ENCODE data around the gene FOXN3. TPM values are rescaled to one million over a fixed set of nuclear protein-coding genes. Genes with fewer than 3 reads are reported as not detected.

Gene FOXN3
- total RNA-seq, 1 donor from 2014 or later = 122 TPM

GRCh38 chr14:89123215-89123614 is 293.8 kb downstream of the FOXN3 start:
- DNase-seq (ENCODE audit: low read depth) = no peak
- H3K9me3 Mint-ChIP-seq (ENCODE audit: unreplicated experiment) = peaks cover 7% of the 10 kb centered on the region

DNA sequence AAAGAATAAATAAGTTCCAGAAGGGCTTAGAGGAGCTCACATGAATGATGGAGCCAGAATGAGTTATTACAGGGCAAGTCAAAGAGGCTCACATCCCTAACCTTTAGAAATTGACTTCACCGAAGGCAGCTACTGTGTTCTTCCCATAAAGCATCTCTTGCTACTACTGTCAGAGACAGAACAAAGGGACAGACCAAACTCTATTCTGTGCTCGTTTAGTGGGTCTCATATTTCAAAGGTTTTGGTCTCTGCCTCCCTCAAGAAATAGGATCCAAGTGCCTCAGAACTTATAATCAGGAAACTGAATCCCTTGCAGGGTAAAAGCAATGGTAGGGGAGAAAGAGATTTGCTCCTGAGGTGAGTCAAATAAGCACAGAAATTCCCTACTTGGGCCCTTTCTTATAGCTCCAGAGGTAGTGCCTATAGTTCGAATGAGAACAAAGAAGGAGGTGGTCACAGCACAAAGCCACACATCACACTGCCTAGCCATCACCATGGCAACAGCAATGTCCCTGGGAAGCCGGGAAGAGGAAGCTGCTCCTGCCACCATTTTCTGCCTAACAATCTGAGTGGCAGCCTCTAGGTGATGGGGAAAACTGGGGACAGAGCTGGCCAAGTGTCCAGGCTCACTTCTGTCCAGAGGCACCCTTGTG is 294.9 kb downstream of the FOXN3 start:
- H3K79me2 ChIP-seq (ENCODE audit: insufficient read depth, low read length) = no peaks in the 10 kb centered on the region
- FAIRE-seq = no peak
- no peak overlapping the region for H3K4me2 ChIP-seq (ENCODE audit: low read length)
- H2AFZ ChIP-seq (ENCODE audit: low read depth, low read length) = no peak overlapping the region
- Mint-ChIP-seq H3K4me3 (ENCODE audit: unreplicated experiment) (no peak overlapping the region), H3K9me3 (ENCODE audit: unreplicated experiment) (peaks cover 7% of the 10 kb centered on the region), H3K27me3 (ENCODE audit: low read depth, unreplicated experiment) (peaks cover 39% of the 10 kb centered on the region), H3K4me1 (ENCODE audit: low read depth, unreplicated experiment) (no peaks in the 10 kb centered on the region), H3K27ac (ENCODE audit: unreplicated experiment) (no peak overlapping the region), H3K36me3 (ENCODE audit: low read depth, unreplicated experiment) (peaks cover 2% of the 10 kb centered on the region)
- H3K4me3 ChIP-seq (ENCODE audit: insufficient read depth, low read depth, low read length) = no peak overlapping the region
- no peaks in the 10 kb centered on the region for H3K36me3 ChIP-seq (ENCODE audit: insufficient read depth, low read length)
- no peaks in the 10 kb centered on the region for H4K20me1 ChIP-seq (ENCODE audit: insufficient read depth, low read length)
- H3K9me3 ChIP-seq (ENCODE audit: insufficient read depth, low read depth, low read length) = no peaks in the 10 kb centered on the region
- H3K9ac ChIP-seq (ENCODE audit: low read length) = no peak overlapping the region
- H3K27ac ChIP-seq (ENCODE audit: low read depth, low read length) = no peak overlapping the region
- DNase-seq (ENCODE audit: low read depth) = no peak
- TF ChIP-seq EZH2 (IDR thresholded peaks at IDR 0.05; ENCODE audit: insufficient read depth, low read length) (no peak), CTCF (IDR thresholded peaks at IDR 0.05; ENCODE audit: insufficient read depth, low read depth, low read length) (no peak)
- peaks cover 4% of the 10 kb centered on the region for H3K27me3 ChIP-seq (ENCODE audit: insufficient read depth, low read length)
- no peaks in the 10 kb centered on the region for H3K4me1 ChIP-seq (ENCODE audit: insufficient read depth, low read length)

More at GRCh38 chr14:89123215-89123614, 293.8 kb downstream of the FOXN3 start:
- Mint-ChIP-seq H3K36me3 (ENCODE audit: low read depth, unreplicated experiment) (no peaks in the 10 kb centered on the region), H3K4me1 (ENCODE audit: low read depth, unreplicated experiment) (no peaks in the 10 kb centered on the region), H3K27me3 (ENCODE audit: low read depth, unreplicated experiment) (peaks cover 36% of the 10 kb centered on the region), H3K4me3 (ENCODE audit: unreplicated experiment) (no peak overlapping the region), H3K27ac (ENCODE audit: unreplicated experiment) (no peak overlapping the region)
- Histone ChIP-seq H3K4me2 (ENCODE audit: low read length) (no peak overlapping the region), H3K79me2 (ENCODE audit: insufficient read depth, low read length) (no peaks in the 10 kb centered on the region), H3K9me3 (ENCODE audit: insufficient read depth, low read depth, low read length) (no peaks in the 10 kb centered on the region), H4K20me1 (ENCODE audit: insufficient read depth, low read length) (no peaks in the 10 kb centered on the region), H3K4me1 (ENCODE audit: insufficient read depth, low read length) (no peaks in the 10 kb centered on the region), H3K36me3 (ENCODE audit: insufficient read depth, low read length) (no peaks in the 10 kb centered on the region), H3K9ac (ENCODE audit: low read length) (no peak overlapping the region), H3K4me3 (ENCODE audit: insufficient read depth, low read depth, low read length) (no peak overlapping the region), H2AFZ (ENCODE audit: low read depth, low read length) (no peak overlapping the region), H3K27ac (ENCODE audit: low read depth, low read length) (no peak overlapping the region), H3K27me3 (ENCODE audit: insufficient read depth, low read length) (peaks cover 4% of the 10 kb centered on the region)
- no peak for FAIRE-seq
- no peak for TF ChIP-seq CTCF (IDR thresholded peaks at IDR 0.05; ENCODE audit: insufficient read depth, low read depth, low read length)
- no peak for TF ChIP-seq EZH2 (IDR thresholded peaks at IDR 0.05; ENCODE audit: insufficient read depth, low read length)

GRCh38 chr14:89117012-89117411 is 300.0 kb downstream of the FOXN3 start:
- H3K9ac ChIP-seq (ENCODE audit: low read length) = no peak overlapping the region
- Mint-ChIP-seq H3K4me3 (ENCODE audit: unreplicated experiment) (no peak overlapping the region), H3K27me3 (ENCODE audit: low read depth, unreplicated experiment) (peaks cover 33% of the 10 kb centered on the region), H3K27ac (ENCODE audit: unreplicated experiment) (no peak overlapping the region), H3K36me3 (ENCODE audit: low read depth, unreplicated experiment) (peaks cover 2% of the 10 kb centered on the region), H3K4me1 (ENCODE audit: low read depth, unreplicated experiment) (no peaks in the 10 kb centered on the region), H3K9me3 (ENCODE audit: unreplicated experiment) (peaks cover 7% of the 10 kb centered on the region)
- no peaks in the 10 kb centered on the region for H3K36me3 ChIP-seq (ENCODE audit: insufficient read depth, low read length)
- peaks cover 2% of the 10 kb centered on the region for H3K27me3 ChIP-seq (ENCODE audit: insufficient read depth, low read length)
- FAIRE-seq = no peak
- H4K20me1 ChIP-seq (ENCODE audit: insufficient read depth, low read length) = no peaks in the 10 kb centered on the region
- no peak for DNase-seq (ENCODE audit: low read depth)
- TF ChIP-seq EZH2 (IDR thresholded peaks at IDR 0.05; ENCODE audit: insufficient read depth, low read length) (no peak), CTCF (IDR thresholded peaks at IDR 0.05; ENCODE audit: insufficient read depth, low read depth, low read length) (no peak)
- no peak overlapping the region for H3K27ac ChIP-seq (ENCODE audit: low read depth, low read length)
- H3K9me3 ChIP-seq (ENCODE audit: insufficient read depth, low read depth, low read length) = no peaks in the 10 kb centered on the region
- H2AFZ ChIP-seq (ENCODE audit: low read depth, low read length) = no peak overlapping the region
- no peaks in the 10 kb centered on the region for H3K4me1 ChIP-seq (ENCODE audit: insufficient read depth, low read length)
- no peak overlapping the region for H3K4me3 ChIP-seq (ENCODE audit: insufficient read depth, low read depth, low read length)
- H3K79me2 ChIP-seq (ENCODE audit: insufficient read depth, low read length) = no peaks in the 10 kb centered on the region
- H3K4me2 ChIP-seq (ENCODE audit: low read length) = no peak overlapping the region

Data from astrocyte (in vitro differentiated cells and primary cell).